SK-N-SH treated with all-trans-retinoic acid at 6 μM for 48 hours (cell line): ENCODE measurements around the gene ZNF225.

ENCODE experiments used
- BACH2 ChIP-seq: fragments of 250-450 bp; sonication (Bioruptor Pico); IDR thresholded peaks from 2 replicates; pipeline ENCODE4 v1.9.0; 2021; ENCODE audit warnings: mild to moderate bottlenecking, borderline replicate concordance
- GLIS3 ChIP-seq: fragments of 250-450 bp; sonication (Bioruptor Pico); IDR thresholded peaks from 2 replicates; pipeline ENCODE4 v1.5.0; 2020; ENCODE audit warnings: mild to moderate bottlenecking, moderate library complexity
- PATZ1 ChIP-seq: fragments of 250-450 bp; sonication (Bioruptor Pico); IDR thresholded peaks from 2 replicates; pipeline ENCODE4 v1.8.0; 2020; ENCODE audit warnings: mild to moderate bottlenecking, moderate library complexity, borderline replicate concordance
- SNAI2 ChIP-seq: fragments of 250-450 bp; sonication (Bioruptor Pico); IDR thresholded peaks from 2 replicates; pipeline ENCODE4 v1.5.0; 2020; ENCODE audit warnings: mild to moderate bottlenecking, moderate library complexity
- TCF4 ChIP-seq: fragments of 250-450 bp; sonication (Bioruptor Pico); IDR thresholded peaks from 2 replicates; pipeline ENCODE4 v1.8.0; 2021; ENCODE audit warnings: mild to moderate bottlenecking, moderate library complexity, borderline replicate concordance
- TOX ChIP-seq: fragments of 250-450 bp; sonication (Bioruptor Pico); IDR thresholded peaks from 2 replicates; pipeline ENCODE4 v1.8.0; 2021; ENCODE audit warnings: mild to moderate bottlenecking, moderate library complexity, borderline replicate concordance
- ZNF565 ChIP-seq: fragments of 450-650 bp; formaldehyde crosslinking; conservative IDR thresholded peaks from 2 replicates; pipeline ENCODE4 v1.5.0; 2020; ENCODE audit warnings: low read depth, mild to moderate bottlenecking, moderate library complexity
- ZNF70 ChIP-seq: fragments of 450-650 bp; formaldehyde crosslinking; IDR thresholded peaks from 2 replicates; pipeline ENCODE4 v1.5.0; 2020; ENCODE audit warnings: mild to moderate bottlenecking, moderate library complexity
- ZNF8 ChIP-seq: fragments of 450-650 bp; formaldehyde crosslinking; IDR thresholded peaks from 2 replicates; pipeline ENCODE4 v1.5.0; 2020; ENCODE audit warnings: mild to moderate bottlenecking, moderate library complexity
- TF ChIP-seq, protein P1 (sequence below): fragments of 250-450 bp; sonication (Bioruptor Pico); IDR thresholded peaks from 2 replicates; pipeline ENCODE4 v1.5.1; 2021; ENCODE audit warnings: mild to moderate bottlenecking, moderate library complexity

GRCh38 chr19:44093931-44094765 is 19.1 kb upstream of the ZNF225 start, which contains the start of gene ZNF224:
- TF ChIP-seq ZNF8 (CRISPR knock-in tag) (no peak), ZNF565 (CRISPR knock-in tag) (no peak), TOX (CRISPR knock-in tag) (no peak), SNAI2 (no peak), ZNF70 (no peak), PATZ1 (no peak), TCF4 (no peak), BACH2 (CRISPR knock-in tag) (no peak), GLIS3 (CRISPR knock-in tag) (no peak)
- TF ChIP-seq, protein P1, sequence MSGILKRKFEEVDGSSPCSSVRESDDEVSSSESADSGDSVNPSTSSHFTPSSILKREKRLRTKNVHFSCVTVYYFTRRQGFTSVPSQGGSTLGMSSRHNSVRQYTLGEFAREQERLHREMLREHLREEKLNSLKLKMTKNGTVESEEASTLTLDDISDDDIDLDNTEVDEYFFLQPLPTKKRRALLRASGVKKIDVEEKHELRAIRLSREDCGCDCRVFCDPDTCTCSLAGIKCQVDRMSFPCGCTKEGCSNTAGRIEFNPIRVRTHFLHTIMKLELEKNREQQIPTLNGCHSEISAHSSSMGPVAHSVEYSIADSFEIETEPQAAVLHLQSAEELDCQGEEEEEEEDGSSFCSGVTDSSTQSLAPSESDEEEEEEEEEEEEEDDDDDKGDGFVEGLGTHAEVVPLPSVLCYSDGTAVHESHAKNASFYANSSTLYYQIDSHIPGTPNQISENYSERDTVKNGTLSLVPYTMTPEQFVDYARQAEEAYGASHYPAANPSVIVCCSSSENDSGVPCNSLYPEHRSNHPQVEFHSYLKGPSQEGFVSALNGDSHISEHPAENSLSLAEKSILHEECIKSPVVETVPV (CRISPR knock-in tag): no peak
